Retinal pigment epithelial cell (primary cell): ENCODE measurements around the gene OPCML.

Source experiments
- DNase-seq: peaks from one replicate; pipeline ENCODE4 v3.0.0-alpha.2; 2010; ENCODE audit warnings: low read depth
- H3K4me3 ChIP-seq: 2 replicates; pipeline ENCODE4 v1.5.1; 2011; ENCODE audit warnings: mild to moderate bottlenecking, low read length, control low read depth, moderate library complexity
- TF ChIP-seq, protein P1 (sequence below): conservative IDR thresholded peaks from 2 replicates; pipeline ENCODE4 v1.5.1; 2011; ENCODE audit warnings: low read depth, low read length, control low read depth, inconsistent platforms

The OPCML gene

DNA sequence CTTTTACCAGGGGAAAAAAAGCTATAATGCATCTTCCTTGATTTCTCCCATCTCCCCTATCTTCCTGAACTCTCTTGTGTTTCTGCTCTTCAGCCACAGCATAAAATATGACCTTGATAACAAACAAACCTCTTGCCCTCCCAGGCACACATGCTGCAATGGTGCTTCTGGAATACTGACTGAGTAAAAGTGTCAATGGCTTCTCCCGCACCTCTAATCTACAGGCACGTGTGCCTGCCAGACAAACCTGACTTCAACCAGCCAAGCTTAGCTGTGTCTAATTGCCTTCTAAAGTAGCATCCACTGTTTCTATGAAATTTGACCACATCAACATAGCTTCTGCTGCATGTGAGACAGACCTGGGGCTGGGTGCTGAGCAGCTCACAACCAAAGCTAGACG is 12.7 kb downstream of the OPCML start:
- TF ChIP-seq, protein P1, sequence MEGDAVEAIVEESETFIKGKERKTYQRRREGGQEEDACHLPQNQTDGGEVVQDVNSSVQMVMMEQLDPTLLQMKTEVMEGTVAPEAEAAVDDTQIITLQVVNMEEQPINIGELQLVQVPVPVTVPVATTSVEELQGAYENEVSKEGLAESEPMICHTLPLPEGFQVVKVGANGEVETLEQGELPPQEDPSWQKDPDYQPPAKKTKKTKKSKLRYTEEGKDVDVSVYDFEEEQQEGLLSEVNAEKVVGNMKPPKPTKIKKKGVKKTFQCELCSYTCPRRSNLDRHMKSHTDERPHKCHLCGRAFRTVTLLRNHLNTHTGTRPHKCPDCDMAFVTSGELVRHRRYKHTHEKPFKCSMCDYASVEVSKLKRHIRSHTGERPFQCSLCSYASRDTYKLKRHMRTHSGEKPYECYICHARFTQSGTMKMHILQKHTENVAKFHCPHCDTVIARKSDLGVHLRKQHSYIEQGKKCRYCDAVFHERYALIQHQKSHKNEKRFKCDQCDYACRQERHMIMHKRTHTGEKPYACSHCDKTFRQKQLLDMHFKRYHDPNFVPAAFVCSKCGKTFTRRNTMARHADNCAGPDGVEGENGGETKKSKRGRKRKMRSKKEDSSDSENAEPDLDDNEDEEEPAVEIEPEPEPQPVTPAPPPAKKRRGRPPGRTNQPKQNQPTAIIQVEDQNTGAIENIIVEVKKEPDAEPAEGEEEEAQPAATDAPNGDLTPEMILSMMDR: no peak
- DNase-seq: no peak
- H3K4me3 ChIP-seq: no peak overlapping the region

DNA sequence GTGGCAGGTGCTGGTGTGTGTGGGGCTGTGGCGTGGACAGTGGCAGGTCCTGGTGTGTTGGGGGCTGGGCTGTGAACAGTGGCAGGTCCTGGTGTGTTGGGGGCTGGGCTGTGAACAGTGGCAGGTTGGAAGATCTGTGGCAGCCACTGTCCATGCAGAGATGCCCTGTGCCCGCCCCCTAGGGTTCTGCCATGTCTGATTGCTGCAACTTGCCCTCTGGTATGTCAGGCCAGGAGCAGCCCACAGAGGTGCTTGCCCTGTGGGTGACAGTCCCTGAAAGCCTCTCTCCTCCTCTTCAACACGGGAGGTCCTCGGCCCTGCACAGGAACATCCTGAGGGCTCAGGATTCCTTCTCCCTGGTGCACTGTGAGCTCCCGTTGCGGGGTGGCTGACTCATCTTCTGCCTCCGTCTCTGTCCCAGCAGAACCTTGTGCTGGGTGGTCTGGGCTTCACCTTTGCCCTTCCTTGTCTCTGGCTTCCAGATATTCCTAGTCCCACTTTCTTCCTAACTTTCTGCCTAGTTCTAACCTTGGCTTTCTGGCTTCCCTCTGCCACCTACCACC is 13.5 kb downstream of the OPCML start:
- TF ChIP-seq, protein P1: no peak

DNA sequence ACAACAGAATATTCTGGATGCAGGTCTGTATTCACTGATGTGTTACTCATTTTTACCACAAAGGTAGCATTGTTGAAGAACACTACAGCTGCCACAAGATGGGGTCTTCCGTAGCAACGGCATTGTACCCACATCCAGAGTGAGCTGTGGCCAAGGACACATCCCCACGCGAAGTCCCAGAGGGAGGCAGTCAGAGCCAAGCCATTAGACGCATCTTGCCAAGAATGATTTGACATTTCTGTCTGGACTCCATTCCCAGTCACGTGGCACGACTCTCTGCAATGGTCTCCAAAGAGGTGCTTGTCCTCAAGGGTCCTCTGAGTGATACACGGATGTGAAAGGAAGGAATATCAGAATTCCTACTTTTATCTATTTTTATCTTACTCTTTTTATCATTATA is 15.5 kb downstream of the OPCML start:
- TF ChIP-seq, protein P1: no peak
- no peak for DNase-seq
- H3K4me3 ChIP-seq: no peak overlapping the region

More for the DNA sequence above, 13.5 kb downstream of the OPCML start:
- no peak overlapping the region for H3K4me3 ChIP-seq
- no peak for DNase-seq

DNA sequence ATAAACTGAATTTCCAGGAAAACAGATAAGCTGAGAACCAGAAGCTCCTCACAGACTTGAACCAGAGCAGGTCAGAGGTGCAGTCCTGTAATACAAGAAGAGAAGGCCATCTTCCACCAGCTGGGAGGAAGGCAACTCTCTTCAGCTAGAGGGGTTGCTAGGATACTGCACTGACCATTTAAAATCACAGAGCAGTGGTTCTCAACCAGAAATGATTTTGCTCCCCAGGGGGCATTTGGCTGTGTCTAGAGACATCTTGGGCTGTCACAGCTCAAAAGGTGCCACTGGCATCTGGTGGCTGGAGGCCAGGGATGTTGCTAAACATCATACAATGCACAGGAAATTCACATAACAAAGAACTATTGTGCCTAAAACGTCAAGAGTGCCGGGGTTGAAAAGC is 17.2 kb downstream of the OPCML start:
- TF ChIP-seq, protein P1: no peak
- DNase-seq: no peak
- no peak overlapping the region for H3K4me3 ChIP-seq

DNA sequence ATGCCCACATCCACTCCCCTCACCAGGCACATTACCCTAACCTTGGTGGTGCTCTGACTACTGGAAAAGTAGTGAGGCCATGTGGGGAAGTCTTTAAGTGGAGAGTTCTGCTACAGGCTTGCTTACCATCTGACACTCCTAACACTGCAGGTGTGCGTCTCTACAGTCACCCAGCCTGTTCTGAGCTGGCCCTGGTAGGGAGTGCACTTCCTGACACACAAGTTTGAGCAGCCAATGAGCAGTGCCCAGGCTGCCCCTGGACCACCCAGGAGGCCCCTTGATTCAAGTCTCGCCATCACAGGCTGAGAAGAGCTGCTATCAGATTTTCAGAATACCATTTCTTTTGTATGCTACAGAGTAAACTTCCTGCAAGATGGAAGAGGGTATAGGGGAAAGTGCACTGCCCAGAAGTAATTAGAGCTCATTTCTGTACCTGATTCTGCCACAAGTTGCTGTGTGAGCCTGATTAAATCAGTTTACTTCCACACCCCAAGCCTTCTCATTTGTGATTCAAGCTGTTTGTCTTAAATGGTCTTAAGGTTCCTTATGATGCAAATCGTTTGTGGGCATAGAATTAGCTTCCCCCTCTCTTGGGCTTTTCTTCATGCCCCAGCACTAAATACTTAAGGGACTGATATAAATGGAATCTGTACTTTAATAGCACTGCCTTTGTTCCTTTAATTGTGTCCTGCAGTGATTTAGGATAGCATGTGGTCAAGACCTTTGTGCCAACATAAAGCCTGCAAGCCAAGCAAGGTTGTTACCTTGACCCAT is 22.2 kb downstream of the OPCML start:
- TF ChIP-seq, protein P1: no peak
- no peak for DNase-seq
- H3K4me3 ChIP-seq: no peak overlapping the region

DNA sequence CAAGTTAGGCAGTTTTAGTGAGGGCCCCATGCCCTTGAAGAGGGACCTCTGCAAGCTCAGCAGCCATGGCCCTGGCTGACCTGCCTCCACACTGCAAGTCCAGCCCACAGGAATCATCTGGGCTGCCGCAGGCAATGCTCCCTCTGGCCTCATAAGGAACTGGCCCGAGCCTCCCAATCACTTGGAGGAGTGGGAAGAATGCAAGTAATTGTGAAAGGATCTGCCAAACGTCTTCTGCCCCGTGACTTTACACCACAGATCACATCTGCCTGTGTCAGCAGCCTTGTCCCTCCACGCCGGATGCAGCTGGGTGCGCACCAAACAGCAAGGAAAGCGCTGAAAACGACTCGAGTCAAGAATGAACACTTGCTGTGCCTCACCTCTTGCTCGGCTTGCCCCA is 23.8 kb downstream of the OPCML start:
- no peak overlapping the region for H3K4me3 ChIP-seq
- no peak for DNase-seq
- TF ChIP-seq, protein P1: no peak

DNA sequence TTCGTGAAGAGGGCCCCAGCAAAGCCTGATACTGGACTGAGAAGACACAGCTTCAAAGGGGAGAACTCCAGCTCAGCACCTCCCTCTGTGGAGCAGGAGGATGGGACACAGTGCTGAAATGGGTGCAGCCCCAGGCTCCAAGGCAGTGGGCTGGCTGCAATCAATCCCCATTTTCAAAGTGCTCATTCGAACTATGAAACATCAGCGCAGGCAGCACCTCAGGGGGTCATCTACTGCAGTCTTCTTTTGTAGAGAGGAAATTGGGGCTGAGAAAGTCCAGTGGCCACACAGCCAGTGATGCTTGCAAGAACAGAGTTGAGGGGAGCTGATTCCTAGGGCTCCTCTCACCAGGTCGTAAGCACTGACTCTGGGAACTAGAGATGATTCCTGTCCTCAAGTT is 25.1 kb downstream of the OPCML start:
- no peak for DNase-seq
- TF ChIP-seq, protein P1: no peak
- no peak overlapping the region for H3K4me3 ChIP-seq
